ENCODE data around the gene TMEM132C.

GRCh38 chr12:128518644-128519043 lies 251.7 kb downstream of the TMEM132C start:
- TF ChIP-seq SPI1 (IDR thresholded peaks at IDR 0.05; ENCODE audit: borderline replicate concordance, low read depth), result no peak
- TF ChIP-seq GABPA (IDR thresholded peaks at IDR 0.05; ENCODE audit: low read depth), result no peak
- TF ChIP-seq, protein P1, sequence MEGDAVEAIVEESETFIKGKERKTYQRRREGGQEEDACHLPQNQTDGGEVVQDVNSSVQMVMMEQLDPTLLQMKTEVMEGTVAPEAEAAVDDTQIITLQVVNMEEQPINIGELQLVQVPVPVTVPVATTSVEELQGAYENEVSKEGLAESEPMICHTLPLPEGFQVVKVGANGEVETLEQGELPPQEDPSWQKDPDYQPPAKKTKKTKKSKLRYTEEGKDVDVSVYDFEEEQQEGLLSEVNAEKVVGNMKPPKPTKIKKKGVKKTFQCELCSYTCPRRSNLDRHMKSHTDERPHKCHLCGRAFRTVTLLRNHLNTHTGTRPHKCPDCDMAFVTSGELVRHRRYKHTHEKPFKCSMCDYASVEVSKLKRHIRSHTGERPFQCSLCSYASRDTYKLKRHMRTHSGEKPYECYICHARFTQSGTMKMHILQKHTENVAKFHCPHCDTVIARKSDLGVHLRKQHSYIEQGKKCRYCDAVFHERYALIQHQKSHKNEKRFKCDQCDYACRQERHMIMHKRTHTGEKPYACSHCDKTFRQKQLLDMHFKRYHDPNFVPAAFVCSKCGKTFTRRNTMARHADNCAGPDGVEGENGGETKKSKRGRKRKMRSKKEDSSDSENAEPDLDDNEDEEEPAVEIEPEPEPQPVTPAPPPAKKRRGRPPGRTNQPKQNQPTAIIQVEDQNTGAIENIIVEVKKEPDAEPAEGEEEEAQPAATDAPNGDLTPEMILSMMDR (IDR thresholded peaks at IDR 0.05; ENCODE audit: insufficient read depth, low read length), result no peak
- TF ChIP-seq REST (IDR thresholded peaks at IDR 0.05; ENCODE audit: insufficient replicate concordance, low read depth), result no peak
- no peak for TF ChIP-seq POLR2AphosphoS5 (IDR thresholded peaks at IDR 0.05; ENCODE audit: low read depth)

All from HL-60 (cell line).